SK-N-SH (cell line): ENCODE results near the gene CAP2. TPM values are rescaled to one million over a fixed set of nuclear protein-coding genes. Genes with fewer than 3 reads are reported as not detected.
A peak's percentile ranks its signal among the peaks of the same experiment; 100 is the strongest.
"Not testable (repeated sequence)": the region's sequence is repeated elsewhere in the genome, so short reads cannot be mapped to it uniquely, and the experiment has no call there.

Source experiments
- CTCF ChIA-PET: fragments of 300-600, 350-600 bp; formaldehyde crosslinking; extraction: SDS; loops from one replicate; lab custom pipeline; 2021; lab: Yijun Ruan, JAX
- POLR2A ChIA-PET: fragments of 350-600 bp; sonication (Branson Sonifier 250); formaldehyde crosslinking; extraction: SDS; loops from one replicate; lab custom pipeline; 2020; ENCODE audit warnings: antibody characterized with exemption, inconsistent platforms; lab: Yijun Ruan, JAX
- DNase-seq: peaks from one replicate; pipeline ENCODE4 v3.0.0; 2012
- H2AFZ ChIP-seq: fragments of 200-600 bp; sonication (generic); 2 replicates; pipeline ENCODE4 v1.8.1; 2016; ENCODE audit warnings: antibody characterized with exemption, mild to moderate bottlenecking, low read depth
- H3F3A ChIP-seq: fragments of 200-600 bp; sonication (generic); replicated peaks from 2 replicates; pipeline ENCODE3; 2016; ENCODE audit warnings: antibody characterized with exemption, mild to moderate bottlenecking; ENCODE audit not compliant: insufficient read depth
- H3K27ac ChIP-seq, 2 experiments: fragments of 200-500 bp in 1 of 2; fragments of 200-600 bp in 1 of 2; sonication (Bioruptor generic) in 1 of 2; sonication (generic), shearing (Covaris generic) in 1 of 2; 2 replicates each; pipeline versions ENCODE4 v1.5.1 to v1.6.1; 2014 to 2016; ENCODE audit warnings: low read depth in 2 of 2, inconsistent platforms in 1 of 2, low read length in 1 of 2, mild to moderate bottlenecking in 1 of 2, mixed read lengths in 1 of 2
- H3K27me3 ChIP-seq: fragments of 200-600 bp; sonication (generic), shearing (Covaris generic); 2 replicates; pipeline ENCODE4 v1.6.1; 2016; ENCODE audit warnings: mixed run types; ENCODE audit not compliant: insufficient read depth
- H3K36me3 ChIP-seq, 2 experiments: fragments of 200-500 bp in 1 of 2; fragments of 200-600 bp in 1 of 2; sonication (Bioruptor generic) in 1 of 2; sonication (generic) in 1 of 2; replicated peaks in 1 of 2; 2 replicates each; pipeline versions ENCODE3 to v1.5.1; 2014 to 2016; ENCODE audit warnings: low read length in 1 of 2, mild to moderate bottlenecking in 1 of 2; ENCODE audit not compliant: insufficient read depth in 2 of 2, control insufficient read depth in 1 of 2
- H3K4me1 ChIP-seq, 2 experiments: fragments of 200-500 bp in 1 of 2; fragments of 200-600 bp in 1 of 2; sonication (Bioruptor generic) in 1 of 2; sonication (generic), shearing (Covaris generic) in 1 of 2; 2 replicates each; pipeline versions ENCODE4 v1.5.1 to v1.6.1; 2014 to 2016; ENCODE audit warnings: low read depth in 1 of 2, low read length in 1 of 2, mixed run types in 1 of 2; ENCODE audit not compliant: insufficient read depth in 2 of 2, control insufficient read depth in 1 of 2
- H3K4me2 ChIP-seq: fragments of 200-600 bp; sonication (generic), shearing (Covaris generic); 2 replicates; pipeline ENCODE4 v1.6.1; 2017; ENCODE audit warnings: mixed run types
- H3K4me3 ChIP-seq, 2 experiments: fragments of 200-500 bp in 1 of 2; fragments of 200-600 bp in 1 of 2; sonication (Bioruptor generic) in 1 of 2; sonication (generic), shearing (Covaris generic) in 1 of 2; 2 replicates each; pipeline versions ENCODE4 v1.5.1 to v1.8.1; 2014 to 2016; ENCODE audit warnings: low read depth in 2 of 2, inconsistent platforms in 1 of 2, low read length in 1 of 2, mild to moderate bottlenecking in 1 of 2, mixed read lengths in 1 of 2, moderate library complexity in 1 of 2
- H3K79me2 ChIP-seq: fragments of 200-600 bp; sonication (generic); 2 replicates; pipeline ENCODE4 v1.8.1; 2017; ENCODE audit warnings: mild to moderate bottlenecking; ENCODE audit not compliant: insufficient read depth
- H3K9ac ChIP-seq: fragments of 200-600 bp; sonication (generic); 2 replicates; pipeline ENCODE4 v1.6.1; 2017; ENCODE audit warnings: mixed run types
- H3K9me2 ChIP-seq: fragments of 200-600 bp; sonication (generic); 2 replicates; pipeline ENCODE4 v1.6.1; 2017; ENCODE audit warnings: mixed run types
- H3K9me3 ChIP-seq: fragments of 200-600 bp; sonication (generic); 2 replicates; pipeline ENCODE4 v1.6.1; 2017; ENCODE audit warnings: mixed run types, mild to moderate bottlenecking, moderate library complexity
- H4K20me1 ChIP-seq: fragments of 200-600 bp; sonication (generic); 2 replicates; pipeline ENCODE4 v1.6.1; 2017; ENCODE audit warnings: mild to moderate bottlenecking, mixed run types; ENCODE audit not compliant: insufficient read depth
- CHD2 ChIP-seq: fragments of 150-350 bp; IDR thresholded peaks from 2 replicates; pipeline ENCODE4 v1.6.1; 2018; ENCODE audit warnings: low read length; ENCODE audit not compliant: partially characterized antibody
- ELF1 ChIP-seq: IDR thresholded peaks from 2 replicates; pipeline ENCODE4 v1.4.0; 2012
- EP300 ChIP-seq, 2 experiments: IDR thresholded peaks; 2 replicates each; pipeline versions ENCODE4 v1.4.0 to v1.6.1; 2012; ENCODE audit warnings: borderline replicate concordance in 1 of 2, low read depth in 1 of 2, low read length in 1 of 2
- GABPA ChIP-seq: IDR thresholded peaks from 2 replicates; pipeline ENCODE4 v1.4.0; 2012; ENCODE audit warnings: low read depth, mild to moderate bottlenecking
- NRF1 ChIP-seq: IDR thresholded peaks from 2 replicates; pipeline ENCODE4 v1.6.1; 2012; ENCODE audit warnings: low read depth, mild to moderate bottlenecking, low read length
- POLR2AphosphoS5 ChIP-seq: IDR thresholded peaks from 2 replicates; pipeline ENCODE4 v1.6.1; 2012; ENCODE audit warnings: low read depth, low read length
- SIN3A ChIP-seq: IDR thresholded peaks from 2 replicates; pipeline ENCODE4 v1.6.1; 2012; ENCODE audit warnings: low read depth, mild to moderate bottlenecking, low read length, moderate library complexity, borderline replicate concordance
- TCF12 ChIP-seq: IDR thresholded peaks from 2 replicates; pipeline ENCODE4 v1.4.0; 2012
- WGBS: methylation state at CpG from one replicate; pipeline ENCODE4 v1.1.6; 2017; ENCODE audit warnings: low lambda C conversion rate; 5-methylcytosine and 5-hydroxymethylcytosine counted together
- polyA plus RNA-seq, 3 experiments: library from polyadenylated mRNA; depleted of rRNA; stranded (reverse); fragments of >200 nt; gene quantifications; 2 replicates each; pipeline ENCODE4 v1.2.3, GENCODE V29; 2012
- TF ChIP-seq, protein P1 (sequence below): fragments of 200-600 bp; sonication (generic); IDR thresholded peaks from 2 replicates; pipeline ENCODE4 v1.6.1; 2017; ENCODE audit warnings: antibody characterized with exemption, mild to moderate bottlenecking, moderate library complexity
- TF ChIP-seq, protein P2 (sequence below): IDR thresholded peaks from 2 replicates; pipeline ENCODE4 v1.6.1; 2012; ENCODE audit warnings: mild to moderate bottlenecking, low read depth, low read length, moderate library complexity
- TF ChIP-seq, protein P3 (sequence below): fragments of 150-350 bp; IDR thresholded peaks from 2 replicates; pipeline ENCODE4 v1.6.1; 2016; ENCODE audit warnings: mild to moderate bottlenecking, low read depth, low read length
- TF ChIP-seq, protein P4 (sequence below): fragments of 150-350 bp; IDR thresholded peaks from 2 replicates; pipeline ENCODE4 v1.6.1; 2017; ENCODE audit warnings: antibody characterized with exemption, low read length, low read depth, borderline replicate concordance
- TF ChIP-seq, protein P5 (sequence below): IDR thresholded peaks from 2 replicates; pipeline ENCODE4 v1.4.0; 2012; ENCODE audit warnings: low read depth
- TF ChIP-seq, protein P6 (sequence below): IDR thresholded peaks from 2 replicates; pipeline ENCODE4 v1.4.0; 2012; ENCODE audit warnings: low read depth, borderline replicate concordance

The CAP2 gene
- polyA plus RNA-seq, 1 of the 3 experiments (the other 2 are of a cell fraction), result 8.5 TPM

DNA sequence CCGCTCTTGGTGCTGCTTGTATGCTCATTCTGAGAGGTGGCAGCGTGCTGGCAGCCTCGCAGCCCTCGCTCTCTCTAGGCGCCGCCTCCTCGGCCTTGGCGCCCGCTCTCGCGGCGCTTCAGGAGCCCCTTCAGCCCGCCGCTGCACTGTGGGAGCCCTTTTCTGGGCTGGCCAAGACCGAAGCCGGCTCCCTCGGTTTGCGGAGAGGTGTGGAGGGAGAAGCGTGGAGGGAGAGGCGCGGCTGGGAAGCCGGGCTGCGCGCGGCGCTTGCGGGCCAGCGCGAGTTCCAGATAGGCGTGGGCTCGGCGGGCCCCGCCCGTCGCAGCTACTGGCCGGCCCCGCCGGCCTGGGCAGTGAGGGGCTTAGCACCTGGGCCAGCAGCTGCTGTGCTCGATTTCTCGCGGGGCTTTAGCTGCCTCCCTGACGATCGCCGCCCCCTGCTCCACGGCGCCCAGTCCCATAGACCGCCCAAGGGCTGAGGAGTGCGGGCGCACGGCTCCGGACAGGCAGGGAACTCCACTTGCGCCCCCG lies 187.2 kb downstream of the CAP2 start (continued):
- TF ChIP-seq, protein P1, sequence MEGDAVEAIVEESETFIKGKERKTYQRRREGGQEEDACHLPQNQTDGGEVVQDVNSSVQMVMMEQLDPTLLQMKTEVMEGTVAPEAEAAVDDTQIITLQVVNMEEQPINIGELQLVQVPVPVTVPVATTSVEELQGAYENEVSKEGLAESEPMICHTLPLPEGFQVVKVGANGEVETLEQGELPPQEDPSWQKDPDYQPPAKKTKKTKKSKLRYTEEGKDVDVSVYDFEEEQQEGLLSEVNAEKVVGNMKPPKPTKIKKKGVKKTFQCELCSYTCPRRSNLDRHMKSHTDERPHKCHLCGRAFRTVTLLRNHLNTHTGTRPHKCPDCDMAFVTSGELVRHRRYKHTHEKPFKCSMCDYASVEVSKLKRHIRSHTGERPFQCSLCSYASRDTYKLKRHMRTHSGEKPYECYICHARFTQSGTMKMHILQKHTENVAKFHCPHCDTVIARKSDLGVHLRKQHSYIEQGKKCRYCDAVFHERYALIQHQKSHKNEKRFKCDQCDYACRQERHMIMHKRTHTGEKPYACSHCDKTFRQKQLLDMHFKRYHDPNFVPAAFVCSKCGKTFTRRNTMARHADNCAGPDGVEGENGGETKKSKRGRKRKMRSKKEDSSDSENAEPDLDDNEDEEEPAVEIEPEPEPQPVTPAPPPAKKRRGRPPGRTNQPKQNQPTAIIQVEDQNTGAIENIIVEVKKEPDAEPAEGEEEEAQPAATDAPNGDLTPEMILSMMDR, result no peak
- TF ChIP-seq, protein P2, sequence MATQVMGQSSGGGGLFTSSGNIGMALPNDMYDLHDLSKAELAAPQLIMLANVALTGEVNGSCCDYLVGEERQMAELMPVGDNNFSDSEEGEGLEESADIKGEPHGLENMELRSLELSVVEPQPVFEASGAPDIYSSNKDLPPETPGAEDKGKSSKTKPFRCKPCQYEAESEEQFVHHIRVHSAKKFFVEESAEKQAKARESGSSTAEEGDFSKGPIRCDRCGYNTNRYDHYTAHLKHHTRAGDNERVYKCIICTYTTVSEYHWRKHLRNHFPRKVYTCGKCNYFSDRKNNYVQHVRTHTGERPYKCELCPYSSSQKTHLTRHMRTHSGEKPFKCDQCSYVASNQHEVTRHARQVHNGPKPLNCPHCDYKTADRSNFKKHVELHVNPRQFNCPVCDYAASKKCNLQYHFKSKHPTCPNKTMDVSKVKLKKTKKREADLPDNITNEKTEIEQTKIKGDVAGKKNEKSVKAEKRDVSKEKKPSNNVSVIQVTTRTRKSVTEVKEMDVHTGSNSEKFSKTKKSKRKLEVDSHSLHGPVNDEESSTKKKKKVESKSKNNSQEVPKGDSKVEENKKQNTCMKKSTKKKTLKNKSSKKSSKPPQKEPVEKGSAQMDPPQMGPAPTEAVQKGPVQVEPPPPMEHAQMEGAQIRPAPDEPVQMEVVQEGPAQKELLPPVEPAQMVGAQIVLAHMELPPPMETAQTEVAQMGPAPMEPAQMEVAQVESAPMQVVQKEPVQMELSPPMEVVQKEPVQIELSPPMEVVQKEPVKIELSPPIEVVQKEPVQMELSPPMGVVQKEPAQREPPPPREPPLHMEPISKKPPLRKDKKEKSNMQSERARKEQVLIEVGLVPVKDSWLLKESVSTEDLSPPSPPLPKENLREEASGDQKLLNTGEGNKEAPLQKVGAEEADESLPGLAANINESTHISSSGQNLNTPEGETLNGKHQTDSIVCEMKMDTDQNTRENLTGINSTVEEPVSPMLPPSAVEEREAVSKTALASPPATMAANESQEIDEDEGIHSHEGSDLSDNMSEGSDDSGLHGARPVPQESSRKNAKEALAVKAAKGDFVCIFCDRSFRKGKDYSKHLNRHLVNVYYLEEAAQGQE, result no peak
- TF ChIP-seq EP300 (IDR thresholded peaks at IDR 0.05; ENCODE audit: borderline replicate concordance in 1 of 2, low read depth in 1 of 2, low read length in 1 of 2) (no peak), CHD2 (peak; percentile 94), SIN3A (no peak), POLR2AphosphoS5 (no peak), GABPA (no peak), NRF1 (no peak), TCF12 (no peak), ELF1 (no peak)
- TF ChIP-seq, protein P3, sequence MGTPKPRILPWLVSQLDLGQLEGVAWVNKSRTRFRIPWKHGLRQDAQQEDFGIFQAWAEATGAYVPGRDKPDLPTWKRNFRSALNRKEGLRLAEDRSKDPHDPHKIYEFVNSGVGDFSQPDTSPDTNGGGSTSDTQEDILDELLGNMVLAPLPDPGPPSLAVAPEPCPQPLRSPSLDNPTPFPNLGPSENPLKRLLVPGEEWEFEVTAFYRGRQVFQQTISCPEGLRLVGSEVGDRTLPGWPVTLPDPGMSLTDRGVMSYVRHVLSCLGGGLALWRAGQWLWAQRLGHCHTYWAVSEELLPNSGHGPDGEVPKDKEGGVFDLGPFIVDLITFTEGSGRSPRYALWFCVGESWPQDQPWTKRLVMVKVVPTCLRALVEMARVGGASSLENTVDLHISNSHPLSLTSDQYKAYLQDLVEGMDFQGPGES, result no peak
- TF ChIP-seq, protein P4, sequence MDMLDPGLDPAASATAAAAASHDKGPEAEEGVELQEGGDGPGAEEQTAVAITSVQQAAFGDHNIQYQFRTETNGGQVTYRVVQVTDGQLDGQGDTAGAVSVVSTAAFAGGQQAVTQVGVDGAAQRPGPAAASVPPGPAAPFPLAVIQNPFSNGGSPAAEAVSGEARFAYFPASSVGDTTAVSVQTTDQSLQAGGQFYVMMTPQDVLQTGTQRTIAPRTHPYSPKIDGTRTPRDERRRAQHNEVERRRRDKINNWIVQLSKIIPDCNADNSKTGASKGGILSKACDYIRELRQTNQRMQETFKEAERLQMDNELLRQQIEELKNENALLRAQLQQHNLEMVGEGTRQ, result no peak
- TF ChIP-seq, protein P5, sequence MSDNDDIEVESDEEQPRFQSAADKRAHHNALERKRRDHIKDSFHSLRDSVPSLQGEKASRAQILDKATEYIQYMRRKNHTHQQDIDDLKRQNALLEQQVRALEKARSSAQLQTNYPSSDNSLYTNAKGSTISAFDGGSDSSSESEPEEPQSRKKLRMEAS, result peak; percentile 74
- TF ChIP-seq, protein P6, sequence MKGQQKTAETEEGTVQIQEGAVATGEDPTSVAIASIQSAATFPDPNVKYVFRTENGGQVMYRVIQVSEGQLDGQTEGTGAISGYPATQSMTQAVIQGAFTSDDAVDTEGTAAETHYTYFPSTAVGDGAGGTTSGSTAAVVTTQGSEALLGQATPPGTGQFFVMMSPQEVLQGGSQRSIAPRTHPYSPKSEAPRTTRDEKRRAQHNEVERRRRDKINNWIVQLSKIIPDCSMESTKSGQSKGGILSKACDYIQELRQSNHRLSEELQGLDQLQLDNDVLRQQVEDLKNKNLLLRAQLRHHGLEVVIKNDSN, result no peak

DNA sequence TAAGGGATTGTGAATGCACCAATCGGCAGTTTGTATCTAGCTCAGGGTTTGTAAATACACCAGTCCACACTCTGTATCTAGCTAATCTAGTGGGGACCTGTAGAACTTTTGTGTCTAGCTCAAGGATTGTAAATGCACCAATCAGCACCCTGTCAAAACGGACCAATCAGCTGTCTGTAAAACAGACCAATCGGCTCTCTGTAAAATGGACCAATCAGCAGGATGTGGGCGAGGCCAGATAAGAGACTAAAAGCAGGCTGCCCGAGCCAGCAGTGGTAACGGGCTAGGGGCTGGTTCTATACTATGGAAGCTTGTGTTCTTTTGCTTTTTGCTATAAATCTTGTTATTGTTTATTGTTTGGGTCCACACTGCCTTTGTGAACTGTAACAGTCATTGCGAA lies 187.9 kb downstream of the CAP2 start:
- not testable (repeated sequence) for DNase-seq, H3K4me3 ChIP-seq, H3K4me1 ChIP-seq, H3K79me2 ChIP-seq, H3K9me2 ChIP-seq, H3K9ac ChIP-seq, H3K9me3 ChIP-seq, H4K20me1 ChIP-seq, H3K27me3 ChIP-seq, H3K4me2 ChIP-seq, H3K27ac ChIP-seq, H3K36me3 ChIP-seq
- ChIA-PET CTCF (interaction anchor here (0.8 to 2.5 kb wide), 4 partner anchors 19 to 424 kb away, joined by 3 to 11 read pairs (median 4); partner anchors contain the start of gene FAM8A1), POLR2A (interaction anchor here (1.2 kb wide), 1 partner anchor 423 kb away, joined by 3 read pairs; no protein-coding TSS in a partner anchor)
- WGBS, result 95% methylated on average over 7 of the region's 7 CpGs
- H2AFZ ChIP-seq, result peak overlapping the region; percentile 87; the same call in 1 of the 2 replicates
- peaks cover 10% of the 10 kb centered on the region for H3F3A ChIP-seq
